ENCODE measurements around the gene AJM1. TPM values are rescaled to one million over a fixed set of nuclear protein-coding genes. Genes with fewer than 3 reads are reported as not detected.
"Not testable (repeated sequence)": the region's sequence is repeated elsewhere in the genome, so short reads cannot be mapped to it uniquely, and the experiment has no call there.

The AJM1 gene
- total RNA-seq, 2 donors from 2014 or later: 10.4 to 11.1 TPM

GRCh38 chr9:136840877-136841645 is 1.2 kb upstream of the AJM1 start:
- DNase-seq (peak; percentile 86 to 94), ATAC-seq (peak; percentile 60)
- intact Hi-C loops (cut with DNase I, micrococcal nuclease): no loop called here

DNA sequence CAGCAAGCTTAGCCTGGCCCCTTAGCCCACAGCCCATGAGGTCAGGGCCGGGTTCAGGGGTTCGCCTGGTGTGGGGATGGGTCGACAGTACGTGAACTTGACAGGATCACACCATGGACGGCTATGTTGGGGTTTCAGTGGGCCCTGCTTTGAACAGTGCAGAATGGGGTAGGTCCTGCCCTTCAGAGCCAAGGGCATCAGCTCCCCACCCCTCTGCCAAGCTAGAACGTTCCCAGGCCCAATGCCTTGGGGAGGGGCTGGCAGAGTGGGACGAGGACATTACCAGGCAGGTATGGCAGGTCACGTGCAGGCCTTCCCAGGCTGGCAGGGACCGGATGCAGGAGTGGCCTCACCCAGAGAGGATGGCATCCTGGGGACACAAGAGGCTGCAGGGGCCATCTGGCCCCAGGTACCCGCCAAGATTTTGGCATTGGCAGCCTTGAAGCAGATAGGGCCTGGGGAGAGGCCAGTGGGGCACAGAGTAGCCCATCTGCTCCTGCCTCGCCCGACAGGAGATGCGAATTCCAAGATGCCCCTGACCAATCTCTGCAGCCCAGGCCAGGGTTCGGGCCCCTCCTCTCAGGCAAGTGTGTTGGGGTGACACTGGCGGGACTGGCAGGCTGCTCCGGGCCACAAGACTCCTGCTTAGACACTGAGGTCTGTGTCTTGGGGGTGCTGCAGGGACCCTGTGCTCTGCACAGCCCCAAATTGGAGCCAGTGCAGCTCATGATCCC is 465 bp upstream of the AJM1 start:
- intact Hi-C loops (cut with DNase I, micrococcal nuclease): not testable (repeated sequence)
- peak; percentile 56 to 78 for DNase-seq
- peak; percentile 23 for ATAC-seq

DNA sequence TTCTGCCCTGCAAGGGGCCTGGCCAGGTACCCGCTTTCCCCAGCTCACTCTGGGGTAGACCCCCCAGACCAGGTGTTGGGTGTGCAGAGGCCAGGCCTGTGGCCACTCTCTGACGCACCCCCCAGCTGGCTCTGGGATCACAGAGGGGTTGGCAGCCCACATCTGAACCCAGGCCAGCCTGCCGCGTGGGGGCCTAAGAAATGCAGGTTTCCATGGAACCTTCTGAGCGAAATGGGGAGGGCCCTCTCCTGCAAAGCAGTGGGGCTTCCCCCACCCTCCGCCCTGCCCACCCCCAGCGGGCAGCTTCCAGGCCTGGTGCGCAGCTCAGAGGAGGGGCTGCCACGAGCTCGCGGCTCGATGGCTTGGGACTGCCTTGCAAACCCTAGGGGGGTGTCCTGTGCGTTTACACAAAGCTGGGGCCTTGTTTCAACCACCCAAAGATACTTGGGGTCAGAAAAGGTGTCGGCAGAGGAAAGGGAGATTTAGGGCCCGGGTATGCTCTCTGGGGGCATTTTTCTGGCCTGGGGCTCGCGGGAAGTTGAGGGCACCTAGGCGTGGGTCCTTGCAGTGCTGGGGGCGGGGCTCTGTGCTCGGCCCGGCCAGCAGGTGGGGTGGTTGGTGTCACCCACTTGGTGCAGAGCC is 1.0 kb downstream of the AJM1 start:
- ATAC-seq; intact Hi-C loops (cut with DNase I, micrococcal nuclease); DNase-seq: not testable (repeated sequence)

DNA sequence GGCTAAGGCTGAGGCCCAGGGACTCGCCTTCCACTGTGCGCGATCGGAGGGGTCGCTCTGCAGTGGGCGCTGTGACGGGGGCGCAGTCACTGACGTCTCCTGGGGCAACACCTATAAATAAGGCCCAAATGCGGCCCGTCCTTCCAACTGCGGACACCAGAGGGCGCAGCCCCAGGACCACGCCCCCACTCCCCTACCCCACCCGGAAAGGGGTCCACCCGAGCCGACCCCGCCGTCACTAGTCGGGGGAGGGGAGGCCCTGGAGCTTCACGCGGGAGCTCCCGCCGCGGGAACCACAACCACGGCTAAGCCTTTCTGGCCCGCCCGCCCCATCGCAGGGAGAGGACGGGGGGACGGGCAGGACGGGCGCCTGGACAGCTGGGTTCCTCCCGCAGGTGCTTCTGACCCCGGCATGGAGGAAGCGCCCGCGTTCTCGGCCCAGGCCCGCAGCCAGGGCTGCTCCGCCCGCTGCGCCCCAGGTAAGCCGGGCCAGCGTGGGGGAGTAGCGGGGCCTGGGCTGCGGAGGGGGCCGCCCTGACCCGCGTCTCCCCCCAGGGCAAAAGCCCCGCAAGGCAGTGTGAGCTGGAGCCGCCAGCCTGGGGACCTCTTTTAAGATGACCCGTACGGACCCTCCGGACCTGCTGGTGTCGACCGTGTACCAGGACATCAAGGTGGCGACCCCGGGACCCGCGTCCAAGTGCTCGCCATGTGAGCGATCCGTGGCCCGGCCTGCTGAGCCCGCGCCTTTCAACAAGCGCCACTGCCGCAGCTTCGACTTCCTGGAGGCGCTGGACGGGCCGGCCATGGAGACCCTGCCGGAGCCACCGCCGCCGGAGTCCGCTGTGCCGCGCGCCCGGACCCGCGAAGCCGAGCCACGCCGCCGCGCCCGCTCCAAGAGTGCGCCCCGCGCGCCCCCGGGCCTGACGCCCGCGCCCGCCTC is 1.8 kb downstream of the AJM1 start:
- ATAC-seq; intact Hi-C loops (cut with DNase I, micrococcal nuclease): not testable (repeated sequence)
- DNase-seq: peak in 1 of 2 donors; percentile 71

DNA sequence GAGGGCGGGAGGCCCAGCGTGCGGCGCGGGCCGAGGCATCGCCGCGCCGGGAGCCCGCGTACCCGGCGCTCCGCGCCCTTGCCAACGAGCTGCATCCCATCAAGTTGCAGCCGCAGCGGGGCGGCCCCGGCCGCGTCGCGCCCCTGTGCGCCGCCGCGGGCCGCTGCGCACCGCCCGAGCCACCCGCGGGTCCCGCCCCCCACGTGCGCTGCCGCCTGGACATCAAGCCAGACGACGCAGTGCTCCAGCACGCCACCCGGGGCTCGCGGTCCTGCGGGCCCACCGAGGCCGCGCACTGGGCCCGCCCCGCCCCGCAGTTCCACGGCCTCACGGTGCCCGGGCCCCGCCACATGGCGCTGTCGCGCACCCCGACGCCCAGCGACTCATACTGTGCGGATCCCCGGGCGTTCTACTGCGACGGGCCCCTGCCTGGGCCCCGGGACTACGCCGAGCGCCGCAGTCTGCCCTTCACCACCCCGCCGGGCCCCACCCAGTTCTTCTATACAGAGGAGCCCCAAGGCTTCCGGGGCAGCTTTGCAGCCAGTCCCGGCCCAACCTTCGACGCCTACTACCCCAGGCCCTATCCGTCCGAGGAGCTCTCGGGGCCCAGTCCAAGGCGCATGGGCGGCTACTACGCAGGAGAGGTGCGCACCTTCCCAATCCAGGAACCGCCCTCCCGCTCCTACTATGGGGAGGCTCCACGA is 2.6 kb downstream of the AJM1 start:
- no peak for DNase-seq
- intact Hi-C loops (cut with DNase I, micrococcal nuclease): no loop called here
- no peak for ATAC-seq

DNA sequence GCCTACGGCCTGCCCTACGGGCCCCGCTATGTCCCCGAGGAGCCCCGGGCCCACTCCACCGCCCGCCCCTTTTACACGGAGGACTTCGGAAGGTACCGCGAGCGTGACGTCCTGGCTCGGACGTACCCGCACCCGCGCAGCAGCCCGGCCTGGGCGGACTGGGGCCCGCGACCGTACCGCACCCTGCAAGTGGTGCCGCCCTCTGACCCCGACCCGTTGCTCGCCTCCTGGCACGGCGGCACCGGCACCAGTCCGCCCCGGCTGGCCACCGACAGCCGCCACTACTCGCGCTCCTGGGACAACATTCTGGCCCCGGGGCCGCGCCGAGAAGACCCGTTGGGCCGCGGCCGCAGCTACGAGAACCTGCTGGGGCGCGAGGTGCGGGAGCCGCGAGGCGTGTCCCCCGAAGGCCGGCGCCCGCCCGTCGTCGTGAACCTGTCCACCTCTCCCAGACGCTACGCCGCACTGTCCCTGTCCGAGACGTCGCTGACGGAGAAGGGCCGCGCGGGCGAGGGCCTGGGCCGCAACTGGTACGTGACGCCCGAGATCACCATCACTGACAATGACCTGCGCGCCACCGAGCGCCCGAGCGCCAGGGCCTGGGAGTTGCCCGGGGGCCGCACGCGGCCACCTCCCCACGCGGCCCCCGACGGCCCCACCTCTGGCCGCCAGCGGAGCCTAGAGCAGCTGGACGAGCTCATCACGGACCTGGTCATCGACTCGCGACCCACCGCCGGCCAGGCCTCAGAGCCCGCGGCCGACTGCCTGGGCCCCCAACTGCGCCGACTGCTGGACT is 3.4 kb downstream of the AJM1 start:
- DNase-seq (no peak), ATAC-seq (no peak)
- intact Hi-C loops (cut with DNase I, micrococcal nuclease): no loop called here

- intact Hi-C loops (cut with DNase I, micrococcal nuclease): no loop called here
- ATAC-seq (no peak), DNase-seq (no peak)
Observed at GRCh38 chr9:136846376-136847087, 4.3 kb downstream of the AJM1 start.

- ATAC-seq (peak; percentile 44), DNase-seq (peak; percentile 78 to 84)
- intact Hi-C loops (cut with DNase I, micrococcal nuclease): no loop called here
Observed at GRCh38 chr9:136847088-136847825, 5.0 kb downstream of the AJM1 start.

- intact Hi-C loops (cut with DNase I, micrococcal nuclease): no loop called here
- peak; percentile 56 for ATAC-seq
- DNase-seq: peak; percentile 94 to 96
Observed at GRCh38 chr9:136847826-136848392, 5.6 kb downstream of the AJM1 start.

GRCh38 chr9:136848393-136849037 is 6.2 kb downstream of the AJM1 start:
- intact Hi-C loops (cut with DNase I, micrococcal nuclease): no loop called here
- ATAC-seq (peak; percentile 11), DNase-seq (peak; percentile 59 to 74)

DNA sequence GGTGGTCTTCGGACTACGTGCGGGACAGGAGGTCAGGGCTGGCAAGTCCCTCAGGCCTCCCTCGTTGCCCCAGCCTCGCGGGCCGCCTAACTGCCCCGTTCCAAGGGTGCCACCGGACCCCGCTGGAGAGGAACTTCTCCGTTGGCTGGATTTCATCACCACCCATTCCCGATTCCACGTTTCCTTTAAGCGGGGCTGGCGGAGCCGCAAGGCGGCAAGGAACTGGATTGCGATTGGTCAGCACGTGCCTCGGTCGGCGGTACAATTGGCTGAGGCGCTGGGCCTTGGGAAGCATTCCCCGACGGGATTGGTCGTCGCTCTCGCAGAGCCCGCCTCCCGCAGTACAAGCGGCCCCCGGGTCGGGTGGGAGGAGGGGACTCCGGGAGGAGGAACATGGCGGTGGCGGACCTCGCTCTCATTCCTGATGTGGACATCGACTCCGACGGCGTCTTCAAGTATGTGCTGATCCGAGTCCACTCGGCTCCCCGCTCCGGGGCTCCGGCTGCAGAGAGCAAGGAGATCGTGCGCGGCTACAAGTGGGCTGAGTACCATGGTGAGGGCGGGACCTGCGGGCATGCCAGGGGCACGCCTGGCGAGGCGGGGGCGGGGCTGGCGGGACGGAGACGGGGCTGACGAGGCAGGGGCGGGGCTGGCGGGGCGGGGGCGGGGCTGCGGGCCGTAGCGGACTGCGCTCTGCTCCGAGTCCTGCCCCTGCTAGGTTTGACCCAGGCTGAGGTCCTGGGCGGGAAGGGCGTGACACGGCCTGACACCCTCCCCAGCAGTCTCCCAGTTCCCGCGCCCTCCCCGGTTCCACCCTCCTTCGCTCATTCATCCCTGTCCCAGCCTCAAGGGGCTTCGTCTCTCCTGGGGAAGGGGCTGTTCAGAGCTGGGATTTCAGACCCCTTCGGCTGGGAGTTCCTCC is 7.0 kb downstream of the AJM1 start, which contains the start of gene PHPT1:
Gene PHPT1 (plus strand): TSS at position 372 of the 922 bp plus-strand sequence. CDS start 22 bp downstream, at position 394.
- DNase-seq (peak; percentile 98 to 99), ATAC-seq (peak; percentile 63)
- intact Hi-C loops (cut with DNase I, micrococcal nuclease): no loop called here

DNA sequence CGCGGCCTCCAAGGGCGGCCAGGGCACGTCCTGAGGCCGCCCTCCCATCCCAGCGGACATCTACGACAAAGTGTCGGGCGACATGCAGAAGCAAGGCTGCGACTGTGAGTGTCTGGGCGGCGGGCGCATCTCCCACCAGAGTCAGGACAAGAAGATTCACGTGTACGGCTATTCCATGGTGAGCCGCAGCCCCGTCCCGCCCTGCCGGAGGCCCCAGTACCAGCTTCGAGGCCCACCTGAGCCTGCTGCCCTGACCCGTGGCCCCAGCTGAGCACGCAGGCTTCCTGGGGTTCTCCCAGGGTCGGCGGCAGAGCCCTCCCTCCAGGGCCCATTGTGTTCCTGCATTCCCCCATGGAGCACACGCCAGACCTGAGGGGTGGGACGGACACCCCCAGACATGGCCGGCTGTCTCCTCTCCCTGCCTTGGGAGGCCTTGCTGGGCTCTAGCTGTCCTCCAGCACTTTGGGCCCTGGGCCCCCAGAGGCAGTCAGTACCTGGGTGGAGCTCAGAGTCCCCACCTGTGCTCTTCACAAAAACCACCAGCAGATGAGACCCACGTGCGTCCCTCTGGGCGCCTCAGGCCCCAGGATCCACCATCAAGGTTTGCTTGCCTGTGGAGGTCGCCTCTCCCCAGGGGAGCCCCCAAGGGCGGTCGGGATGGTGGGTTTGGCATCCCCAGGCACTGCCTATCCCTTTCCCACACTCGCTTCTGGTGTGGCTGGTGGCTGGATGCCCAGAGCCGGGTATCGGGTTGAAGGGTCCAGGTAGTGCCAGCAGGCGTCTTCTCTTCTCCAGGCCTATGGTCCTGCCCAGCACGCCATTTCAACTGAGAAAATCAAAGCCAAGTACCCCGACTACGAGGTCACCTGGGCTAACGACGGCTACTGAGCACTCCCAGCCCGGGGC is 7.9 kb downstream of the AJM1 start:
- DNase-seq (peak; percentile 20 to 32), ATAC-seq (no peak)
- intact Hi-C loops (cut with DNase I, micrococcal nuclease): no loop called here
